HUDEP-2 (cell line): ENCODE results near the gene POLR1H.

Source experiments
- DNase-seq, 76 experiments: peaks; one replicate each; lab custom pipeline; 2025; ENCODE audit not compliant: unreplicated experiment in 76 of 76; lab: John Stamatoyannopoulos, UW

The POLR1H gene

DNA sequence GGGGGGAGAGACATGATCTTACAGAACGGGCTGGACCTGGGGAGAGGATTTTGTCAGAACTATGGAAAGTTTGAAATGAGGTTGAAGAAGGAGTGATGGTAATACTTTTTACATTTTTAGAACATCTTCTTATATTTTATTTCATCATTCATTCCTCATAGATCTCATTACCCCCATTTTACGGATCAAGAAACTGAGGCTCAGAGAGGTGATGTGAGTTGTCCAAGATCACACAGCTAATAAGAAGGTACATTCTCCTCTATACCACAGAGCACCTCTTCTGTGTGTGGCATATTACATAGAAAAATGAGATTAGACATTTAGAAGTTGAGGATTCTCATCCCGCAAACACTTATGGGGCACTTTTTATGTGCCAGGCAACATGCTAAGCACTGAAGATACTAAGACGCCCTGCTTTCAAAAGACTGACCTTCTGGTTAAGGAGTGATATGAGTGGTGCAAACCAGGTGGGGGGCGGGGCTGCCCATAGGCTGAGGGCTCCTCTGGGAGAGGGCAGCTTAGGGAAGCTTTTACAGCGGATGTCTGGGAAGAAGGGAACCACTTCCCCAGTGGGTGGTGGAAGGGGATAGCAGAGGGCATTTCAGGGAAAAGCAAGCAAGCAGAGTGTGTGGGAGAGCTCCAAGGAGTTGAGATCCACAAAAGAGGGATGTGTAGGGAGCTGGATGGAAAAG, 31.9 kb downstream of the POLR1H start:
- DNase-seq = no peak

GRCh38 chr6:30093951-30094661, 33.0 kb downstream of the POLR1H start:
- DNase-seq = no peak

GRCh38 chr6:30096829-30097228, 35.8 kb downstream of the POLR1H start:
- no peak for DNase-seq

DNA sequence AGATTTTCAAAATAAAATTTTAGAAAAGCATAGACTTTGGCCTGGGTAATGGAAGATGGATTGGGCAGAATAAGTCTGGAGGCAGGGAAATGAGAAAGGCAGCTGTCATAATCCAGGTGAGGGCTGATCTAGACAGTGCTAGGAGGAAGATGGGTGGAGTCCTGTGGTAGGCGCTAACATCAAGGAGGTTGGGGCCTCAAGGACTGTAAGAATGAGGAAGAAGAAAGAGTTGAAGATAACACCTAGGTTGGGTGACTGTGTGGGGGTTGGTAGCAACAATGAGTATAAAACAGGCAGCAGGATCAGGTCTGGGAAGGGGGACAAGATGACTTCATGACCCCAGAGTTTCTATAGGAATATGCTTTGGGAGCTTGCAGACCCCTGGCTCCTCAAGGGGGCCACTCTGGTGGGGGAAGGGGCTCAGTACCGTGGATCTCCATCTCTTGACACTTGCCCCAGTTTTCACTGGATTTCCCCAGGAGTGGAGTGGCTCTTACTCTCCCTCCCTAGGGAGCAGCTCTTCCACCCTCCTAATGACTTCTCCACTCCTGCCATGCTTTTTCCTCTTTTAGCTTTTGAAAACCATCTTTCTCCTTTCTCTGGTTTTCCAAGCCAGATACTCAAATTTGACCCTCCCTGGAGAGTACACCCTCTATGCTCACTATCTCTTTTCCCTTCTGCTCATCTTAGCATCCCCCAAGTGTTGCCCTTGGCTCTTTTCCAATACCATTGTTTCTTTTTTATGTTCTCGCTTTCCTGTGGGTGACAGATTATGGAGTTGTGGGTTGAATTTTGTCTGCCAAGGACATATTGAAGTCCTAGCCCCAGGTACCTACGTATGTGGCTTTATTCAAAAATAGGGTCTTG, 37.1 kb downstream of the POLR1H start:
- no peak for DNase-seq

- DNase-seq = no peak
Measured at GRCh38 chr6:30100154-30100553, 39.1 kb downstream of the POLR1H start.

GRCh38 chr6:30100585-30101443, 39.7 kb downstream of the POLR1H start:
- DNase-seq = no peak

DNA sequence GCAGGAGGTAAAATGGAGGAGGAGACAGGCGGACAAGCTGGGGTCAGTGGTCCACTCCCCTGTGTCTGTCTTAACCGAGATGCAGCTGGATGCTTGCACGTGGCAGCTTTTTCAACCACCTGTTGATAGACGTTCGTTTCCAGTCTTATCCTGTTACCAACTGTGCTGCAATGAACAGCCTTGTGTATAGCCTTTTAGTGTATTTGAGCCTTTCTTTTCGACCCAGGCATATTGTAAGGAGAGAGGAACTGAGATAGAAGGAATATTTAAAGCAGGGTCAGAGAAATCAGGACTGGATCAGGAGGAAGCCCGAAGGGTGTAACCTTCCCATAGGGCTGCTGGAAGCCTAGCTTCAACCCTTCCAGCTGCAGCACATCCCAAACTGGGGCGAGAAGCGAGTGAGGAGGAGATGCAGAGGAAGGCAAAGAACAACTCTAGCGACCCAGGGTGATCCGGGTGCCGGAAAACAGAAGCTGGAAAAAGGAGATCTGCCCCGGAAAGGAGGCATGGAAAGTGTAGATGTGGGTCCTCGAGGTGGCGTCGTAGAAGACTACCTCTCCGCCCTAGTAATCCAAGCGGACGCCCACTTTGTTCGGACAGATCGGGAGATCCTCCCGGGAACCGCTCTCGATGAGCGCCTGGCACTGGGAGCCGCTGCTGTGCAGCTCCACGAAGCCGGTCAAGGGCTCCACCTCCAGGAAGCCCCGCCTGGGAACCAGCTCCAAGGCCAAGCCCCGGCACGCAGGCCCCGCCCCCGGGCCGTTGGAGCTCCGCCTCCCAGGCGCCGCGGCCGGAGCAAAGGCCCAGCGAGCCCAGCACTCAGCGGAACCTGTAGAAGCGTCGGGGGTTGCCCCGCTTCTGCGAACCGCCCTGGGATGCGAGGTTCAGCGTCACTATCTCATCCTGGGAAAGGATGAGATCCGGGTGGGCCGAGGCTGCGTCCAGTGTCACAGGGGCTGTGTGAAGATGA, 40.7 kb downstream of the POLR1H start:
- peak in 73 of 76 experiments; percentile 23 to 88 (median 69) for DNase-seq

DNA sequence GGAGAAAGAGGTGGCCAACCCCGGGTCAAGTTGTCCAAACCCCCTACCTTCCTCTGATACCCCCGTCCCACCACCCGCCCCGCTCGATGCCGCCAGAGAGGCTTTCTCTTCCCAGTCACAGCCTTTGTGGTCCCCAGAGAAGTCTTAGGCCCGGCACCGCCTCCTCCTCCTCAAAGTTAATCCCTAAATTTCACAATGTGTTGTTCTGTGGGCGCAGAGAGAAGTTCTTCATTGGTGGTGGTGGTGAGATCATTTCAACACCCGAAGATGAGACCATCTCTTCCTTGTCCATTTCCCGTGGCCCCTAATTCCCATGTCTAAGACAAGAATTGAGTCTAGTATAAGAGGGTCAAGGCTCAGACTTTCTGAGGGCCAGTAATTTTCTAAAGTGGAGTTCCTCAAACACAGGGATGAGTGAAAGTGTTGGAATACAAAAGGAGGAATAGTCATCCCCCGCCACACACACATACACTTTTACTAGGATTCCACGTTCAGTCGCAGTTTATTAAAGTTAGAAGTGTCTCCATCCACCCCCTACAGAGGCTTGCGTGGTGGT, 41.4 kb downstream of the POLR1H start:
- DNase-seq = no peak

- peak in 74 of 76 experiments; percentile 36 to 91 (median 73) for DNase-seq
Measured at GRCh38 chr6:30102970-30103871, 42.2 kb downstream of the POLR1H start.

GRCh38 chr6:30103872-30104179, 42.8 kb downstream of the POLR1H start:
- no peak for DNase-seq

DNA sequence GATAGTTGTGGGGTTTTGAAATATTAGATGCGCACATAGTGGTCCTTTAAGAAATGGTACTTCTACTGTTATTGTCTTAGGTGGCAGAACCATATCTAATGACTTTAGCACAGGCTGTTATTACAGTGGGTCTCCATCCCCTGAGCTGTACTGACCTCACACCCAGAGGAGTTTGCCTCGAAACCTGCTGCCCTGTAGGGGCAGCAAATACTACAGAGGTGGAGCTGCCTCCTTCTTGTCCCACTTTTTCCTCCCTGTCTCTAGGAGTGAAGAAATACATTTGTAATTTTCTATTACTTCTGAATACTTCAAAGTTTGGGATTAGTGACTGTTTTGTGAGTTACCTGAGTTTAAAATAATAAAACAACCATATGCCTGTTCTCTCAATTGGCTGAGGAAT, 43.6 kb downstream of the POLR1H start:
- peak in 1 of 76 experiments; percentile 18 for DNase-seq

DNA sequence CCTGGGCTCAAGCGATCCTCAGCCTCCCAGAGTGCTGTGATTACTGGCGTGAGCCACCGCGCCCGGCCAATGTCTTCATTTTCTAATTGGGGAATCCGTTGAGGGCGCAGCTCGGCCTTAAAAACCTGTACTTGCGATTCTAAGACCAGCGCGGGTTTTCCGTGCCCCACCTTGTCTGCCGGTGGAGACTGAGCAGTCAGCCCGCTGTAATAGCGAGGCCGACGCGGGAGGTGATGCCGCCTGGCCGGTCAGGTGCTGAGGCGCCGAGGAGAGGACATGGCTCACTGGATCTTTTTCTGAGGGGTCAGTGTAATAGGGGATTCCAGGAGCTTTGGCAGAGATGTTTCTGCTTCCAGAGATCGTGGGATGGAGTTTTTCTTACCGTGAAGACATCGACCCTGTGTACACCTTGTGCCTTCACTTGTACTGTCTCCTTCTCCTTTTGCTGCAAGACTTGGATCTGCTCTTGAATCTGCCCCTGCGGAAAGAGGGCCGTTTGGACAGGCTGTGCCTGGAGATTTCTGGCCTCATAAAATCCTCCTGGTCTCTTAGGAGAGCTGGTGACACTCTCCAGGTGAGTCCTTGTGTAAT, 50.3 kb downstream of the POLR1H start:
- DNase-seq = no peak

GRCh38 chr6:30112402-30112994, 51.4 kb downstream of the POLR1H start:
- DNase-seq = no peak

DNA sequence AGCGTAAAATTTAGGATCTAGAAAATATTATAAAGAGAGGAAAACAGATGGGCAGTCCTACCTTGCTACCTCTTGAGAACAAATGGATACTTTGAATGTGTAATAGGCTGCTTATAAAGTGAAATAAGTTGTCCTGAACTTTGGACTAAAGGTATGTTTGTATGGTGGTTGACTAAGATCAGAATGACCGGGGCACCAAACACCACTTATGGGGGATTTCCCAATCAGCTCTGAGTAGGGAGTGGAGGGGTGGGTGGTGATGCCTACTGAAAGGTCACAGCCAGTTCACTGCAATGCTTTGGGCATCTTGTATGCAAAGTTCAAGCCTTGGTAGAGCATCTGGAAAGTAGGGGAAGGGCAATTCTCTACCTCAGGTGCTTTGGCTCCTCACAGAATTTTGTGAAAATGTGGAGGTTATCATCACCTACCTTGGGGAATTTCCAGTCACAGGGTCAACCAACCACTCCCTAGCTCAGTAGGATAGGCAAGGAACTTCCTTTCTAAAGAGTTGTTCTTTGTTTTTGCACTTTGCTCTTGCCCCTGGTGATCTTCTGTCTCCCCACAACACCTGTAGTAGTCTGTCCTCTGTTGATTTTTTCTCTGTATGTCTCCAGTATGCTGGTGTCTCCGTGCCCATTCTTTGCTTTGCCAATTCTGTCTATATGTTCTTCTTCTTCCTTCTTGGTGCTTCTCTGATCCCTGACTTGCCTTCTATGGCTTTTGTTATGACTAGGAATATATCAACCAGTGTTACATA, 52.1 kb downstream of the POLR1H start, which contains the start of gene TRIM31:
TSS of gene TRIM31 (minus strand) at position 88 of the 757 bp plus-strand sequence. CDS start 285 bp downstream, outside the sequence.
- DNase-seq = no peak

GRCh38 chr6:30113841-30114240, 52.8 kb downstream of the POLR1H start:
- no peak for DNase-seq
